ENCODE results near the gene ARHGEF28. TPM values are rescaled to one million over a fixed set of nuclear protein-coding genes. Genes with fewer than 3 reads are reported as not detected.

ARHGEF28 gene
- total and polyA plus RNA-seq, 9 of the 15 experiments (the other 6 are each of a cell fraction or from before 2014, with no cell fraction given) = 0.27 TPM; not detected in 8

GRCh38 chr5:73946278-73946677 lies 320.3 kb downstream of the ARHGEF28 start:
- no peaks in the 10 kb centered on the region for H3K36me3 ChIP-seq (ENCODE audit: control insufficient read depth, insufficient read depth, low read length)
- no peaks in the 10 kb centered on the region for H3K9me1 ChIP-seq (ENCODE audit: control insufficient read depth, insufficient read depth, low read length)
- in situ Hi-C loops (cut with MboI) (no loop called here), intact Hi-C loops (cut with micrococcal nuclease) (loop anchor here (5.0 kb wide), 1 partner anchor 701 kb away; no protein-coding TSS in a partner anchor)
- no peak overlapping the region for H3K9ac ChIP-seq (ENCODE audit: insufficient read depth in 1 of 2, low read depth in 2 of 2, low read length in 2 of 2)
- CTCF ChIA-PET (ENCODE audit: low intra/inter-chr PET ratio) = no interaction called here
- POLR2A ChIA-PET = no interaction called here
- H4K20me1 ChIP-seq (replicated peaks; ENCODE audit: control insufficient read depth, insufficient read depth, low read length) = no peaks in the 10 kb centered on the region
- no peaks in the 10 kb centered on the region for H3K9me3 ChIP-seq (replicated peaks; ENCODE audit: control insufficient read depth, insufficient read depth, low read depth, low read length)
- H3K27me3 ChIP-seq (ENCODE audit: control insufficient read depth in 2 of 2, insufficient read depth in 2 of 2, low read length in 2 of 2) = no peaks in the 10 kb centered on the region
- ATAC-seq (no peak), FAIRE-seq (no peak), DNase-seq (ENCODE audit: extremely low read depth in 1 of 4, low spot score in 3 of 4) (no peak)
- no TSS peak for BruUV-seq (replicated peaks)
- TF ChIP-seq ZFPM2 (CRISPR knock-in tag; IDR thresholded peaks at IDR 0.05) = no peak
- TF ChIP-seq CREB3L1 (IDR thresholded peaks at IDR 0.05; ENCODE audit: borderline replicate concordance, low read depth) = no peak
- TF ChIP-seq ZNF253 (CRISPR knock-in tag; conservative IDR thresholded peaks at IDR 0.05) = no peak
- no peaks in the 10 kb centered on the region for H3K4me1 ChIP-seq (replicated peaks in 1 of 2; ENCODE audit: control insufficient read depth in 2 of 2, insufficient read depth in 2 of 2, low read length in 2 of 2)
- 0% methylated on average over 5 of the region's 5 CpGs for WGBS (ENCODE audit: insufficient coverage, low coverage, missing lambda C conversion rate)
- H3K4me2 ChIP-seq (ENCODE audit: insufficient read depth, low read length) = no peak overlapping the region
- H2AFZ ChIP-seq (ENCODE audit: low read depth, low read length) = no peak overlapping the region
- H3K79me2 ChIP-seq (ENCODE audit: control insufficient read depth, insufficient read depth, low read length) = no peaks in the 10 kb centered on the region
- H3K27ac ChIP-seq (ENCODE audit: extremely low read depth, low read depth, low read length) = no peak overlapping the region
- no peak overlapping the region for H3K4me3 ChIP-seq

- Histone ChIP-seq H2AFZ (ENCODE audit: low read depth, low read length) (no peak overlapping the region), H3K27ac (ENCODE audit: extremely low read depth, low read depth, low read length) (no peak overlapping the region), H3K9me1 (ENCODE audit: control insufficient read depth, insufficient read depth, low read length) (no peaks in the 10 kb centered on the region), H3K27me3 (ENCODE audit: control insufficient read depth in 2 of 2, insufficient read depth in 2 of 2, low read length in 2 of 2) (no peaks in the 10 kb centered on the region), H3K4me1 (replicated peaks in 1 of 2; ENCODE audit: control insufficient read depth in 2 of 2, insufficient read depth in 2 of 2, low read length in 2 of 2) (no peaks in the 10 kb centered on the region), H3K36me3 (ENCODE audit: control insufficient read depth, insufficient read depth, low read length) (no peaks in the 10 kb centered on the region), H3K4me3 (no peak overlapping the region), H4K20me1 (replicated peaks; ENCODE audit: control insufficient read depth, insufficient read depth, low read length) (no peaks in the 10 kb centered on the region), H3K9ac (ENCODE audit: insufficient read depth in 1 of 2, low read depth in 2 of 2, low read length in 2 of 2) (no peak overlapping the region), H3K4me2 (ENCODE audit: insufficient read depth, low read length) (no peak overlapping the region), H3K9me3 (replicated peaks; ENCODE audit: control insufficient read depth, insufficient read depth, low read depth, low read length) (no peaks in the 10 kb centered on the region), H3K79me2 (ENCODE audit: control insufficient read depth, insufficient read depth, low read length) (no peaks in the 10 kb centered on the region)
- ChIA-PET POLR2A (no interaction called here), CTCF (ENCODE audit: low intra/inter-chr PET ratio) (no interaction called here)
- ATAC-seq (no peak), FAIRE-seq (no peak), DNase-seq (ENCODE audit: extremely low read depth in 1 of 4, low spot score in 3 of 4) (no peak)
- 0% methylated on average over 5 of the region's 5 CpGs for WGBS (ENCODE audit: insufficient coverage, low coverage, missing lambda C conversion rate)
- intact Hi-C loops (cut with micrococcal nuclease) = loop anchor here (5.0 kb wide), 1 partner anchor 700 kb away; no protein-coding TSS in a partner anchor
- in situ Hi-C loops (cut with MboI) = no loop called here
- BruUV-seq (replicated peaks) = no TSS peak
- TF ChIP-seq FOXJ3 (CRISPR knock-in tag; IDR thresholded peaks at IDR 0.05) = no peak
- TF ChIP-seq BDP1 (IDR thresholded peaks at IDR 0.05; ENCODE audit: insufficient read depth, insufficient read length) = no peak
- no peak for TF ChIP-seq ATF6 (CRISPR knock-in tag; IDR thresholded peaks at IDR 0.05)
- no peak for TF ChIP-seq ZNF75A (CRISPR knock-in tag; IDR thresholded peaks at IDR 0.05)
- no peak for TF ChIP-seq BCOR (IDR thresholded peaks at IDR 0.05)
- TF ChIP-seq VEZF1 (CRISPR knock-in tag; IDR thresholded peaks at IDR 0.05) = no peak
Observed at GRCh38 chr5:73946919-73947602, 321.1 kb downstream of the ARHGEF28 start.
